ENCODE results near the gene TSHZ3. TPM values are rescaled to one million over a fixed set of nuclear protein-coding genes. Genes with fewer than 3 reads are reported as not detected.

TSHZ3 gene
- total RNA-seq, 1 donor: 7.6 TPM

DNA sequence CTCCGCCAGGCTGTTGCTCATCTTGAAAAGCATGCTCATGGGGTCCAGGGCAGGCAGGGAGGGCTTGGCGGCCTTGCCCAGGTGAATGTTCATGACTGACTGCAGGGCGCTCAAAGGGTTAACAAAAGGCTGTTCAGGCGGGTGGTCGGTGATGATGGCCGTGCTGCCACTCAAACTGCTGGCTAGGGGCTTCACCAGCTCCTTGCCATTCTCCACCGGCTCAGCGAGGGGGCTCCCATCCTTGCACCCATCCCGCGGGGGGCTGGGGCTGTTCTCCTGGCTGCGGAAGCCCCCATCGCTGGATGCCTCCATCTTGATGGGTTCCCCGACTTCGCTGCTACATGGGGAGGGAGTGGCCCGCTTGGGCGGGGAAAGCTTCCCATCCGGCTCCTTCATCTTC lies 71.7 kb downstream of the TSHZ3 start:
- TF ChIP-seq, protein P1, sequence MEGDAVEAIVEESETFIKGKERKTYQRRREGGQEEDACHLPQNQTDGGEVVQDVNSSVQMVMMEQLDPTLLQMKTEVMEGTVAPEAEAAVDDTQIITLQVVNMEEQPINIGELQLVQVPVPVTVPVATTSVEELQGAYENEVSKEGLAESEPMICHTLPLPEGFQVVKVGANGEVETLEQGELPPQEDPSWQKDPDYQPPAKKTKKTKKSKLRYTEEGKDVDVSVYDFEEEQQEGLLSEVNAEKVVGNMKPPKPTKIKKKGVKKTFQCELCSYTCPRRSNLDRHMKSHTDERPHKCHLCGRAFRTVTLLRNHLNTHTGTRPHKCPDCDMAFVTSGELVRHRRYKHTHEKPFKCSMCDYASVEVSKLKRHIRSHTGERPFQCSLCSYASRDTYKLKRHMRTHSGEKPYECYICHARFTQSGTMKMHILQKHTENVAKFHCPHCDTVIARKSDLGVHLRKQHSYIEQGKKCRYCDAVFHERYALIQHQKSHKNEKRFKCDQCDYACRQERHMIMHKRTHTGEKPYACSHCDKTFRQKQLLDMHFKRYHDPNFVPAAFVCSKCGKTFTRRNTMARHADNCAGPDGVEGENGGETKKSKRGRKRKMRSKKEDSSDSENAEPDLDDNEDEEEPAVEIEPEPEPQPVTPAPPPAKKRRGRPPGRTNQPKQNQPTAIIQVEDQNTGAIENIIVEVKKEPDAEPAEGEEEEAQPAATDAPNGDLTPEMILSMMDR (IDR thresholded peaks at IDR 0.05; ENCODE audit: extremely low read depth, low read depth, low read length): no peak
- Histone ChIP-seq H3K79me2 (ENCODE audit: insufficient read depth, low read length) (peaks cover 26% of the 10 kb centered on the region), H4K20me1 (ENCODE audit: insufficient read depth, low read length) (peaks cover 16% of the 10 kb centered on the region), H2AFZ (ENCODE audit: low read length) (no peak overlapping the region), H3K36me3 (ENCODE audit: insufficient read depth, low read length) (peaks cover 25% of the 10 kb centered on the region), H3K9me3 (ENCODE audit: low read depth, low read length) (no peaks in the 10 kb centered on the region), H3K4me1 (ENCODE audit: insufficient read depth, low read length) (no peaks in the 10 kb centered on the region), H3K4me3 (ENCODE audit: insufficient read depth, low read length) (no peak overlapping the region), H3K4me2 (ENCODE audit: insufficient read depth, low read length) (no peak overlapping the region), H3K27me3 (ENCODE audit: insufficient read depth, low read length) (no peaks in the 10 kb centered on the region), H3K27ac (ENCODE audit: low read depth, low read length) (no peak overlapping the region)
- no peak for DNase-seq (ENCODE audit: insufficient read length, low spot score, missing footprints)

DNA sequence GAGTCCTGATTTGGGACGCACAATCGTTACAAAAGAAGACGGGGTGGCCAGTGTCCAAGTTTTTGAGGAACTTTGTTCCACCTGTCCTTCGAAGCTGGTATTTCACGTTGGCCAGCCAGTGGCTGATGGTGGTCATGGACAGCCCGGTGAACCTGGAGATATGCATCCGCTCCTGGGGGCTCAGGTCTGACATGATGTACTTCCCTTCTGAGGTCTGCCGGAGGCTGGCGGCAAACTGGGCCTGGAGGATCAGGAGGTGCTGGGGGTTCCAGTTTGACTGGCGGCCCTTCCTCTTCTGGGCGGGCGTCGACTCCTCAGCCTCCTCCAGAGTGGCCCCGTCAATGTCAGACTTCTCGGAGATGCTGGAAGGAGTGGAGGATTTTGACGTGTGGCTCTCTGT lies 72.4 kb downstream of the TSHZ3 start:
- H3K36me3 ChIP-seq (ENCODE audit: insufficient read depth, low read length): peaks cover 25% of the 10 kb centered on the region
- H3K4me2 ChIP-seq (ENCODE audit: insufficient read depth, low read length): no peak overlapping the region
- peaks cover 19% of the 10 kb centered on the region for H3K79me2 ChIP-seq (ENCODE audit: insufficient read depth, low read length)
- H3K27me3 ChIP-seq (ENCODE audit: insufficient read depth, low read length): no peaks in the 10 kb centered on the region
- no peak overlapping the region for H3K4me3 ChIP-seq (ENCODE audit: insufficient read depth, low read length)
- TF ChIP-seq, protein P1 (IDR thresholded peaks at IDR 0.05; ENCODE audit: extremely low read depth, low read depth, low read length): no peak
- H3K4me1 ChIP-seq (ENCODE audit: insufficient read depth, low read length): no peaks in the 10 kb centered on the region
- no peak overlapping the region for H3K27ac ChIP-seq (ENCODE audit: low read depth, low read length)
- peaks cover 12% of the 10 kb centered on the region for H4K20me1 ChIP-seq (ENCODE audit: insufficient read depth, low read length)
- H3K9me3 ChIP-seq (ENCODE audit: low read depth, low read length): no peaks in the 10 kb centered on the region
- H2AFZ ChIP-seq (ENCODE audit: low read length): no peak overlapping the region
- no peak for DNase-seq (ENCODE audit: insufficient read length, low spot score, missing footprints)

DNA sequence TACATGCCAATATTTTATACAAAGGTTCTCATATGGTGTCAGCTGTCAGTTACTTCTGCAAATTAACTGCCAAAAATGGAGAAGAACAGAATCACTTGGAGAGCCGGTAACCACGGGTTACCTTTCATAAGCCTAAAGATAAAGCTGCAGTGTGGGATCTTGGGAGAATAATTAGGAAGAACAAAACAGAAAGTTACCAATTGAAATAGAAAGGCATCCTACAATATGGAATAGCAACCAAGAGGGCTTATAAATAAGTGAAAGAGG lies 74.2 kb downstream of the TSHZ3 start:
- Histone ChIP-seq H2AFZ (ENCODE audit: low read length) (no peak overlapping the region), H3K4me1 (ENCODE audit: insufficient read depth, low read length) (no peaks in the 10 kb centered on the region), H4K20me1 (ENCODE audit: insufficient read depth, low read length) (peaks cover 2% of the 10 kb centered on the region), H3K27me3 (ENCODE audit: insufficient read depth, low read length) (no peaks in the 10 kb centered on the region), H3K27ac (ENCODE audit: low read depth, low read length) (no peak overlapping the region), H3K9me3 (ENCODE audit: low read depth, low read length) (no peaks in the 10 kb centered on the region), H3K4me2 (ENCODE audit: insufficient read depth, low read length) (no peak overlapping the region), H3K4me3 (ENCODE audit: insufficient read depth, low read length) (no peak overlapping the region), H3K36me3 (ENCODE audit: insufficient read depth, low read length) (peaks cover 25% of the 10 kb centered on the region), H3K79me2 (ENCODE audit: insufficient read depth, low read length) (peaks cover 4% of the 10 kb centered on the region)
- TF ChIP-seq, protein P1 (IDR thresholded peaks at IDR 0.05; ENCODE audit: extremely low read depth, low read depth, low read length): no peak
- no peak for DNase-seq (ENCODE audit: insufficient read length, low spot score, missing footprints)

DNA sequence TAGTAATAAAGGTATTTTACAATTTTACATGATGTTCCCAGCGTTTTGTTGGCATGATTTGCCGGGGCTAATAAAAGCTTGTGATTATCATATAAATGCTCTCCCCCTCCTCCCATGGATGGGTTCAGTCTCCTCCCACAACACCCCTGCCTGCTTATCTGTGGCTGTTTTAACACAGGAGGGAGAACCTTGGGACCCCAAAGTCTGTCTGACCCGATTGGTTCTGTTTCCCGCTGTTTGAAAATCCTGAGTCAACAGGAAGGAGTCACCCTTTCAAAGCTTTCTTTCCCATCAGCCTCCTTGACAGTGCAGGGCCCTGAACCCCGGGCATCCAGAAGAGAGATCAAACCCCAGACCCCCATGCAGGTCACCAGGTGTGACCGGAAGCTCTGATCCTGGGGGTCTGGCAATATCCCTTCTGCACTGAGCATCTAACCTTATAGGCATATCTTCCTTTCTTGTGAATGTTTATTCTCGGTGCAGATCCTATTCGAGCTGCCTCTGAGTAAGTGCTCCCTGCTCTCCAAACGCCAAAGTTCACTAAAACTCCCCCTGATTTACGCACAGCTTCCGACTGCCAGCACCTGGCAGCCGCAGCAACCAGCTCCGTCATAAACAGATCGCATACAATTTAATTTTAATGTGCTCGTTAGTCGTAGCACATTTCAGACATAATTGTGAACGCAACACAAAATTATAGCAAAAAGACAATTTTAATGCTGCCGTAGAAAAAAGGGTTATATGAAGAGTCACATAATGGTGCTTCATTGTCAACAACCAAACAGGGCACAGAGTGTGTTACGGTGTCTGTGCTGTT lies 74.8 kb downstream of the TSHZ3 start:
- TF ChIP-seq, protein P1 (IDR thresholded peaks at IDR 0.05; ENCODE audit: extremely low read depth, low read depth, low read length): no peak
- no peaks in the 10 kb centered on the region for H3K9me3 ChIP-seq (ENCODE audit: low read depth, low read length)
- DNase-seq (ENCODE audit: insufficient read length, low spot score, missing footprints): no peak

More for the DNA sequence above, 74.8 kb downstream of the TSHZ3 start:
- Histone ChIP-seq H3K4me1 (ENCODE audit: insufficient read depth, low read length) (no peaks in the 10 kb centered on the region), H3K27me3 (ENCODE audit: insufficient read depth, low read length) (no peaks in the 10 kb centered on the region), H3K27ac (ENCODE audit: low read depth, low read length) (no peak overlapping the region), H2AFZ (ENCODE audit: low read length) (no peak overlapping the region), H3K4me3 (ENCODE audit: insufficient read depth, low read length) (no peak overlapping the region), H3K36me3 (ENCODE audit: insufficient read depth, low read length) (peaks cover 24% of the 10 kb centered on the region), H3K79me2 (ENCODE audit: insufficient read depth, low read length) (peaks cover 4% of the 10 kb centered on the region), H3K4me2 (ENCODE audit: insufficient read depth, low read length) (no peak overlapping the region), H4K20me1 (ENCODE audit: insufficient read depth, low read length) (peaks cover 2% of the 10 kb centered on the region)

Measured in osteoblast (primary cell).